ENCODE data around the gene C2CD4B.

Gene C2CD4B

GRCh38 chr15:62165793-62166375, 799 bp upstream of the C2CD4B start:
- TF ChIP-seq, protein P1, sequence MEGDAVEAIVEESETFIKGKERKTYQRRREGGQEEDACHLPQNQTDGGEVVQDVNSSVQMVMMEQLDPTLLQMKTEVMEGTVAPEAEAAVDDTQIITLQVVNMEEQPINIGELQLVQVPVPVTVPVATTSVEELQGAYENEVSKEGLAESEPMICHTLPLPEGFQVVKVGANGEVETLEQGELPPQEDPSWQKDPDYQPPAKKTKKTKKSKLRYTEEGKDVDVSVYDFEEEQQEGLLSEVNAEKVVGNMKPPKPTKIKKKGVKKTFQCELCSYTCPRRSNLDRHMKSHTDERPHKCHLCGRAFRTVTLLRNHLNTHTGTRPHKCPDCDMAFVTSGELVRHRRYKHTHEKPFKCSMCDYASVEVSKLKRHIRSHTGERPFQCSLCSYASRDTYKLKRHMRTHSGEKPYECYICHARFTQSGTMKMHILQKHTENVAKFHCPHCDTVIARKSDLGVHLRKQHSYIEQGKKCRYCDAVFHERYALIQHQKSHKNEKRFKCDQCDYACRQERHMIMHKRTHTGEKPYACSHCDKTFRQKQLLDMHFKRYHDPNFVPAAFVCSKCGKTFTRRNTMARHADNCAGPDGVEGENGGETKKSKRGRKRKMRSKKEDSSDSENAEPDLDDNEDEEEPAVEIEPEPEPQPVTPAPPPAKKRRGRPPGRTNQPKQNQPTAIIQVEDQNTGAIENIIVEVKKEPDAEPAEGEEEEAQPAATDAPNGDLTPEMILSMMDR (IDR thresholded peaks at IDR 0.05; ENCODE audit: low read depth, low read length): no peak
- TF ChIP-seq MYC (IDR thresholded peaks at IDR 0.05; ENCODE audit: low read depth, low read length) (no peak), MAX (IDR thresholded peaks at IDR 0.05; ENCODE audit: low read depth, low read length) (no peak), POLR2A (IDR thresholded peaks at IDR 0.05; ENCODE audit: extremely low read depth, insufficient read length) (no peak)
- no peak overlapping the region for H3K4me3 ChIP-seq (ENCODE audit: low read depth, low read length)
- DNase-seq (ENCODE audit: low read depth): no peak

DNA sequence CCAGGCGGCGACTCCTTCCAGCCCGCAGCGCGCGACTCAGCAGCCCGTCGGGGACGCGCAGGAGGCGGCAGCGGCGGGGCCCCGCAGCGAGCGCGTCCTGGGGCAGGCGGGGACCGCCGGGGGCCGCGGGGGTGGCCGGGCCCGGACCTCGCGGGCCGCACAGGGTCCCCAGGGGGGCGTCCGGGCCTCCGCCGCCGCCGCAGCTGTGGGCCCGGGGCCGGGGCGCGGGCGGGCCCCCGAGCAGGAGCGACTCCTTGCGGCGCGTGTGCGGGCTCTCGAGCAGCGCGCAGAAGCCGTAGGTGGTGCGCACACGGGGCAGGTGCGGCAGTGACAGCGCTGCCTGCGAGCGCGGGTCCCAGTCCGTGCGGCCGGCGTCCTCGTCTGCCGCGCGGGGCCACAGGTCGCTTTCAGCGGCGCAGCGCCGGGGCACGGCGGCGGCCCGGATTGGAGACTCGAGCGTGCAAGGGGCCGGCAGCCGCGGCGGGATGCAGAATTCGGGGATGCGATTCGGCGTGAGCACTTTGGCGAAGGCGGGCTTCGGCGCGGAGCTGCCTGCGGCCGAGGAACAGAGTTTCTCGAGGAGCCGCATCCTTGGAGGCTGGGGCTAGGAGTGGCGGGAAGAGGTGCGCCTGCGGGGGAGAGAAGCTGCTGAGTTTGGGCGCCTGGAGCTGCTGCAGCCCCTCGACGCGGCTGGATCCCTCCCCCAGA, 535 bp downstream of the C2CD4B start:
- TF ChIP-seq MAX (IDR thresholded peaks at IDR 0.05; ENCODE audit: low read depth, low read length) (no peak), MYC (IDR thresholded peaks at IDR 0.05; ENCODE audit: low read depth, low read length) (no peak), POLR2A (IDR thresholded peaks at IDR 0.05; ENCODE audit: extremely low read depth, insufficient read length) (no peak)
- TF ChIP-seq, protein P1 (IDR thresholded peaks at IDR 0.05; ENCODE audit: low read depth, low read length): no peak
- no peak for DNase-seq (ENCODE audit: low read depth)
- H3K4me3 ChIP-seq (ENCODE audit: low read depth, low read length): no peak overlapping the region

DNA sequence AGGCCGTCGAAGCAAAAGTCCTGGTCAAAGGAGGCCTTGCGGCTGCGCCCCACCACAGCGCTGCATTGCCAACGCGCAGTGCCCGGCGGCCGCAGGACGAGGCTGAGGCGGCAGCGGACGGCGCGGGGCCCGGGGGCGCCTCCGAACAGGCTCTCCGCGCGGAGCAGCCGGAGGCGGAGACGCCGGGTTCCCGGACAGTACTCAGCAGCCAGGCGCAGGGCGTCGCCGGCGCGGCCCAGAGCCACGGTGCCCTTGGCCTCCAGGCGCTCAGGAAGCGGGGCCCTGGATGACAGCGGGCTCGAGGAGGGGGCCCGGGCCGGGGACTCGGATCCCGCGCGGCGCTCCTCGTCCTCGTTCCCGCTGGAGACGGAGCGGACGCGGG, 1.1 kb downstream of the C2CD4B start:
- TF ChIP-seq, protein P1 (IDR thresholded peaks at IDR 0.05; ENCODE audit: low read depth, low read length): no peak
- TF ChIP-seq MAX (IDR thresholded peaks at IDR 0.05; ENCODE audit: low read depth, low read length) (no peak), MYC (IDR thresholded peaks at IDR 0.05; ENCODE audit: low read depth, low read length) (no peak), POLR2A (IDR thresholded peaks at IDR 0.05; ENCODE audit: extremely low read depth, insufficient read length) (no peak)
- no peak overlapping the region for H3K4me3 ChIP-seq (ENCODE audit: low read depth, low read length)
- DNase-seq (ENCODE audit: low read depth): no peak

GRCh38 chr15:62163397-62164013, 1.6 kb downstream of the C2CD4B start:
- no peak for DNase-seq (ENCODE audit: low read depth)
- H3K4me3 ChIP-seq (ENCODE audit: low read depth, low read length): no peak overlapping the region
- TF ChIP-seq MYC (IDR thresholded peaks at IDR 0.05; ENCODE audit: low read depth, low read length) (no peak), MAX (IDR thresholded peaks at IDR 0.05; ENCODE audit: low read depth, low read length) (no peak)
- TF ChIP-seq, protein P1 (IDR thresholded peaks at IDR 0.05; ENCODE audit: low read depth, low read length): no peak

- DNase-seq (ENCODE audit: low read depth): no peak
- TF ChIP-seq MAX (IDR thresholded peaks at IDR 0.05; ENCODE audit: low read depth, low read length) (no peak), POLR2A (IDR thresholded peaks at IDR 0.05; ENCODE audit: extremely low read depth, insufficient read length) (no peak), MYC (IDR thresholded peaks at IDR 0.05; ENCODE audit: low read depth, low read length) (no peak)
- TF ChIP-seq, protein P1 (IDR thresholded peaks at IDR 0.05; ENCODE audit: low read depth, low read length): no peak
- no peak overlapping the region for H3K4me3 ChIP-seq (ENCODE audit: low read depth, low read length)
Measured at GRCh38 chr15:62153228-62153627, 11.9 kb downstream of the C2CD4B start.

Data from NB4 (cell line).